Choroid plexus epithelial cell (primary cell): Measurements from ENCODE around the gene HES4.

Experiments
- DNase-seq: peaks from one replicate; pipeline ENCODE4 v3.0.0-alpha.2; 2010; ENCODE audit warnings: low read depth
- H3K4me3 ChIP-seq: 2 replicates; pipeline ENCODE4 v1.5.1; 2011; ENCODE audit warnings: low read depth, mild to moderate bottlenecking, control low read depth, low read length, moderate library complexity
- CTCF ChIP-seq: conservative IDR thresholded peaks from 2 replicates; pipeline ENCODE4 v1.5.1; 2011; ENCODE audit warnings: low read depth, mild to moderate bottlenecking, control low read depth, inconsistent platforms, low read length, moderate library complexity

HES4 gene

GRCh38 chr1:1044455-1045078 is 44.7 kb upstream of the HES4 start:
- no peak overlapping the region for H3K4me3 ChIP-seq
- TF ChIP-seq CTCF = no peak
- DNase-seq = no peak

- no peak for TF ChIP-seq CTCF
- no peak overlapping the region for H3K4me3 ChIP-seq
- DNase-seq = no peak
Measured at GRCh38 chr1:1043921-1044320, 44.0 kb upstream of the HES4 start.

- DNase-seq = no peak
- no peak overlapping the region for H3K4me3 ChIP-seq
- TF ChIP-seq CTCF = no peak
Measured at GRCh38 chr1:1043411-1043810, 43.5 kb upstream of the HES4 start.

- no peak for DNase-seq
- no peak for TF ChIP-seq CTCF
- H3K4me3 ChIP-seq = no peak overlapping the region
Measured at GRCh38 chr1:1042835-1043234, 42.9 kb upstream of the HES4 start.

GRCh38 chr1:1041873-1042272 is 42.0 kb upstream of the HES4 start:
- no peak overlapping the region for H3K4me3 ChIP-seq
- TF ChIP-seq CTCF = no peak
- no peak for DNase-seq

- H3K4me3 ChIP-seq = no peak overlapping the region
- no peak for TF ChIP-seq CTCF
- no peak for DNase-seq
Measured at GRCh38 chr1:1041092-1041523, 41.2 kb upstream of the HES4 start.
